Astrocyte of the cerebellum (primary cell): ENCODE data around the gene UNC13C.

ENCODE experiments used
- DNase-seq: peaks from one replicate; pipeline ENCODE4 v3.0.0-alpha.2; 2011; ENCODE audit warnings: low read depth
- H3K4me3 ChIP-seq: 2 replicates; pipeline ENCODE4 v1.5.1; 2011; ENCODE audit warnings: mild to moderate bottlenecking, low read depth, low read length, moderate library complexity
- CTCF ChIP-seq: IDR thresholded peaks from 2 replicates; pipeline ENCODE4 v1.5.1; 2012; ENCODE audit warnings: low read length, low read depth, moderate library complexity, mild to moderate bottlenecking; ENCODE audit errors: missing control alignments
- in situ Hi-C: cut with HindIII; loops from 2 replicates; pipeline ENCODE4 v1.10.0; 2017; ENCODE audit warnings: low sequenced_read_pairs

The UNC13C gene

GRCh38 chr15:54014067-54014655 lies 35.9 kb downstream of the UNC13C start:
- no peak for TF ChIP-seq CTCF
- in situ Hi-C loops = no loop called here
- H3K4me3 ChIP-seq = no peak overlapping the region
- no peak for DNase-seq

- TF ChIP-seq CTCF = no peak
- DNase-seq = no peak
- H3K4me3 ChIP-seq = no peak overlapping the region
- in situ Hi-C loops = no loop called here
Observed at GRCh38 chr15:54017251-54017650, 39.0 kb downstream of the UNC13C start.

GRCh38 chr15:54017959-54018358 lies 39.7 kb downstream of the UNC13C start:
- in situ Hi-C loops = no loop called here
- DNase-seq = no peak
- H3K4me3 ChIP-seq = no peak overlapping the region
- no peak for TF ChIP-seq CTCF

- TF ChIP-seq CTCF = no peak
- no peak overlapping the region for H3K4me3 ChIP-seq
- in situ Hi-C loops = no loop called here
- no peak for DNase-seq
Observed at GRCh38 chr15:54026258-54026657, 48.0 kb downstream of the UNC13C start.

GRCh38 chr15:54026891-54027290 lies 48.6 kb downstream of the UNC13C start:
- no peak for TF ChIP-seq CTCF
- in situ Hi-C loops = no loop called here
- H3K4me3 ChIP-seq = no peak overlapping the region
- no peak for DNase-seq

- DNase-seq = no peak
- TF ChIP-seq CTCF = no peak
- H3K4me3 ChIP-seq = no peak overlapping the region
- in situ Hi-C loops = no loop called here
Observed at GRCh38 chr15:54029081-54029480, 50.8 kb downstream of the UNC13C start.
